Osteoblast (primary cell): ENCODE measurements around the gene TBC1D7. TPM values are rescaled to one million over a fixed set of nuclear protein-coding genes. Genes with fewer than 3 reads are reported as not detected.

ENCODE experiments used
- DNase-seq: peaks from one replicate; pipeline ENCODE4 v3.0.0; 2011; ENCODE audit warnings: low spot score, mixed read lengths; ENCODE audit not compliant: insufficient read length; ENCODE audit errors: missing footprints
- H2AFZ ChIP-seq: 2 replicates; pipeline ENCODE4 v1.6.0; 2011; ENCODE audit warnings: mild to moderate bottlenecking, low read length
- H3K27ac ChIP-seq: 2 replicates; pipeline ENCODE4 v1.5.1; 2011; ENCODE audit warnings: mild to moderate bottlenecking, low read depth, low read length, moderate library complexity
- H3K27me3 ChIP-seq: 2 replicates; pipeline ENCODE4 v1.6.0; 2012; ENCODE audit warnings: mild to moderate bottlenecking, control low read depth, inconsistent platforms, low read length, moderate library complexity; ENCODE audit not compliant: insufficient read depth
- H3K36me3 ChIP-seq: 2 replicates; pipeline ENCODE4 v1.5.1; 2011; ENCODE audit warnings: mild to moderate bottlenecking, low read length, control low read depth, moderate library complexity; ENCODE audit not compliant: insufficient read depth
- H3K4me1 ChIP-seq: 2 replicates; pipeline ENCODE4 v1.5.1; 2011; ENCODE audit warnings: mild to moderate bottlenecking, low read length, control low read depth, moderate library complexity; ENCODE audit not compliant: insufficient read depth
- H3K4me2 ChIP-seq: 2 replicates; pipeline ENCODE4 v1.6.0; 2011; ENCODE audit warnings: mild to moderate bottlenecking, low read length; ENCODE audit not compliant: insufficient read depth
- H3K4me3 ChIP-seq: fragments of 200-600 bp; sonication (generic); 3 replicates; pipeline ENCODE4 v1.5.1; 2012; ENCODE audit warnings: mild to moderate bottlenecking, low read length, inconsistent platforms; ENCODE audit not compliant: insufficient read depth
- H3K79me2 ChIP-seq: 2 replicates; pipeline ENCODE4 v1.6.0; 2012; ENCODE audit warnings: mild to moderate bottlenecking, low read length, control low read depth, inconsistent platforms; ENCODE audit not compliant: insufficient read depth
- H3K9me3 ChIP-seq: 2 replicates; pipeline ENCODE4 v1.5.1; 2011; ENCODE audit warnings: low read depth, low read length, control low read depth
- H4K20me1 ChIP-seq: 2 replicates; pipeline ENCODE4 v1.6.0; 2012; ENCODE audit warnings: mild to moderate bottlenecking, low read length, control low read depth; ENCODE audit not compliant: insufficient read depth
- total RNA-seq: library from RNA; depleted of rRNA; stranded (reverse); fragments of >200 nt; gene quantifications from 2 replicates; pipeline ENCODE4 v1.2.3, GENCODE V29; 2012
- TF ChIP-seq, protein P1 (sequence below): IDR thresholded peaks from 2 replicates; pipeline ENCODE4 v1.5.1; 2011; ENCODE audit warnings: mild to moderate bottlenecking, low read depth, low read length, moderate library complexity; ENCODE audit errors: extremely low read depth

Gene TBC1D7
- total RNA-seq, 1 donor = 18.8 TPM

GRCh38 chr6:13272131-13273046 lies 55.9 kb downstream of the TBC1D7 start:
- no peaks in the 10 kb centered on the region for H4K20me1 ChIP-seq
- no peaks in the 10 kb centered on the region for H3K27me3 ChIP-seq
- H3K4me2 ChIP-seq = no peak overlapping the region
- TF ChIP-seq, protein P1, sequence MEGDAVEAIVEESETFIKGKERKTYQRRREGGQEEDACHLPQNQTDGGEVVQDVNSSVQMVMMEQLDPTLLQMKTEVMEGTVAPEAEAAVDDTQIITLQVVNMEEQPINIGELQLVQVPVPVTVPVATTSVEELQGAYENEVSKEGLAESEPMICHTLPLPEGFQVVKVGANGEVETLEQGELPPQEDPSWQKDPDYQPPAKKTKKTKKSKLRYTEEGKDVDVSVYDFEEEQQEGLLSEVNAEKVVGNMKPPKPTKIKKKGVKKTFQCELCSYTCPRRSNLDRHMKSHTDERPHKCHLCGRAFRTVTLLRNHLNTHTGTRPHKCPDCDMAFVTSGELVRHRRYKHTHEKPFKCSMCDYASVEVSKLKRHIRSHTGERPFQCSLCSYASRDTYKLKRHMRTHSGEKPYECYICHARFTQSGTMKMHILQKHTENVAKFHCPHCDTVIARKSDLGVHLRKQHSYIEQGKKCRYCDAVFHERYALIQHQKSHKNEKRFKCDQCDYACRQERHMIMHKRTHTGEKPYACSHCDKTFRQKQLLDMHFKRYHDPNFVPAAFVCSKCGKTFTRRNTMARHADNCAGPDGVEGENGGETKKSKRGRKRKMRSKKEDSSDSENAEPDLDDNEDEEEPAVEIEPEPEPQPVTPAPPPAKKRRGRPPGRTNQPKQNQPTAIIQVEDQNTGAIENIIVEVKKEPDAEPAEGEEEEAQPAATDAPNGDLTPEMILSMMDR = no peak
- no peak overlapping the region for H3K27ac ChIP-seq
- H3K9me3 ChIP-seq = no peaks in the 10 kb centered on the region
- no peaks in the 10 kb centered on the region for H3K79me2 ChIP-seq
- DNase-seq = no peak
- no peak overlapping the region for H3K4me3 ChIP-seq
- H3K36me3 ChIP-seq = no peaks in the 10 kb centered on the region
- no peak overlapping the region for H2AFZ ChIP-seq
- no peaks in the 10 kb centered on the region for H3K4me1 ChIP-seq

- Histone ChIP-seq H3K4me2 (no peak overlapping the region), H2AFZ (no peak overlapping the region), H3K9me3 (no peaks in the 10 kb centered on the region), H4K20me1 (no peaks in the 10 kb centered on the region), H3K36me3 (no peaks in the 10 kb centered on the region), H3K27ac (no peak overlapping the region), H3K4me1 (no peaks in the 10 kb centered on the region), H3K79me2 (no peaks in the 10 kb centered on the region), H3K4me3 (no peak overlapping the region), H3K27me3 (no peaks in the 10 kb centered on the region)
- no peak for DNase-seq
- TF ChIP-seq, protein P1 = no peak
These were observed 59.3 kb downstream of the TBC1D7 start for GRCh38 chr6:13268913-13269518.

- no peak for DNase-seq
- TF ChIP-seq, protein P1 = no peak
- no peaks in the 10 kb centered on the region for H3K79me2 ChIP-seq
- no peak overlapping the region for H3K4me3 ChIP-seq
- no peaks in the 10 kb centered on the region for H3K9me3 ChIP-seq
- no peak overlapping the region for H3K27ac ChIP-seq
- no peaks in the 10 kb centered on the region for H3K36me3 ChIP-seq
- H2AFZ ChIP-seq = no peak overlapping the region
- H4K20me1 ChIP-seq = no peaks in the 10 kb centered on the region
- H3K4me1 ChIP-seq = no peaks in the 10 kb centered on the region
- H3K27me3 ChIP-seq = no peaks in the 10 kb centered on the region
- no peak overlapping the region for H3K4me2 ChIP-seq
These were observed 61.1 kb downstream of the TBC1D7 start for GRCh38 chr6:13267142-13267651.

DNA sequence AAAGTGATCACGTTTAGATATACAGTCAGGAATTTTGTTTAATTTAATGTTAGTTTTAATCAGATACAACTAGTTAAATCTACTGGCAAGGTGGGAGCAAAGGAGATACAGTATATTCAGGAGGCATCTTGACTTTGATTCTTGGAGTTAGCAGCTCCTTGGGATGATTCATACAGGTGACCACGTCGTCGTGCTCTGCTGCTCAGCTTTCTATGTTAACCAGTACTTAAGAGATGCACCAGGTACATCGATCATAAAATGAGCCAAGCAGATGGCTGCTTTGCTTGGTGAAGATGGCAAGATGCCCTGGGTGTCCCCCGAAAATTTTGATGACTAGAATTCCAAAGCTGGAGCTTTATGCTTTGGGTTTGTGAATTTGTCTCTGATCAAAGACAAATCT lies 64.7 kb downstream of the TBC1D7 start:
- DNase-seq = no peak
- Histone ChIP-seq H3K9me3 (no peaks in the 10 kb centered on the region), H3K4me2 (no peak overlapping the region), H3K4me3 (no peak overlapping the region), H4K20me1 (no peaks in the 10 kb centered on the region), H3K36me3 (no peaks in the 10 kb centered on the region), H3K27ac (no peak overlapping the region), H2AFZ (no peak overlapping the region), H3K79me2 (no peaks in the 10 kb centered on the region), H3K4me1 (no peaks in the 10 kb centered on the region), H3K27me3 (no peaks in the 10 kb centered on the region)
- TF ChIP-seq, protein P1 = no peak
